GM12892 (cell line): ENCODE measurements around the gene DLX1.

Experiments used
- POLR2A ChIP-seq: IDR thresholded peaks from 2 replicates; pipeline ENCODE4 v1.6.1; 2011; ENCODE audit warnings: low read depth, low read length, control low read depth
- POLR2AphosphoS5 ChIP-seq: IDR thresholded peaks from 2 replicates; pipeline ENCODE4 v1.6.1; 2011; ENCODE audit warnings: low read depth, low read length, control low read depth

- no peak for TF ChIP-seq POLR2A
- no peak for TF ChIP-seq POLR2AphosphoS5
Observed at GRCh38 chr2:172089633-172090032, 4.3 kb downstream of the DLX1 start.
